GM18907 (cell line): ENCODE data around the gene NAALADL2.

Experiments used
- ATAC-seq: cut with Tn5 transposase; IDR thresholded peaks from one replicate; pipeline ENCODE4 v1.9.1; 2021; ENCODE audit warnings: mild to moderate bottlenecking, moderate library complexity; ENCODE audit not compliant: unreplicated experiment

NAALADL2 gene

GRCh38 chr3:175294793-175295192 lies 435.7 kb downstream of the NAALADL2 start:
- no peak for ATAC-seq

GRCh38 chr3:175295248-175296130 lies 436.4 kb downstream of the NAALADL2 start:
- ATAC-seq = no peak

- ATAC-seq = no peak
Observed at GRCh38 chr3:175297216-175297615, 438.1 kb downstream of the NAALADL2 start.

DNA sequence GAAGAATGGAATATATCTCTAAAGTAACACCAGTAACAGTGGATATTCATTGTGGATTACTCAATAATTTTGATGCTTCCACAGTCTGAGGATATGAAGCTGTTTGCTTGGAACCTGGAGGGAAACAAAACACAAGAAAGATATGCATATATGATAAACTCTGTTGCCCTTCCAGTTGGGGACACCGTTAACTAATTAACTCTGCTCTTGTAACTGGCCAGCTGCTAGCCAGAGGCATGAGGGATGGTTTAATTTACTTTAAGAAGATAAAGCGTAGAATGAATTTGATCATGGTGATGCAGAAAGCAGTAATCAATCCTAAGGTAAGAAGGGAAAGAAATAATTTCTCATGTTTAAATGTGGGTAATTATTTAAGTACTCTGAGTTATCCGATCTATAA lies 442.6 kb downstream of the NAALADL2 start:
- ATAC-seq = no peak

DNA sequence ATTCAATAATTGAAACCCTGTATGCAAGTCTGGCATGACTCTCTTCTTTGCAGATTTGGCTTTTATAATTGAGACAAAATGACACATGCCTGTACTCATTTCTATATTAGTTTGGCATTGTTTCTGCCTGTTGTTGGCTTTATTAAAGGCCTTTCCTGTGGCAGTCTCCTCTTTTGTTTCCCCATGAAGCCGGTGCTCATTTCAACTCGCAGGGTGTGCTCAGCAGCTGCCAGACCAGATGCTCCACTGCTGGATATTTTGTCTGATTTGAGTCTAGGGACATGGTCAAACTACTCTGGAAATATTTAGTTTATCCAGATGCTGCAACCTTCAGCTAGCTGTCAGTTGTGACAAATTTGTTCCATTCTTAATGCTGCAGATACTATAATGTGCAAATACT lies 445.3 kb downstream of the NAALADL2 start:
- no peak for ATAC-seq

GRCh38 chr3:175307642-175308041 lies 448.5 kb downstream of the NAALADL2 start:
- peak; percentile 83 for ATAC-seq

DNA sequence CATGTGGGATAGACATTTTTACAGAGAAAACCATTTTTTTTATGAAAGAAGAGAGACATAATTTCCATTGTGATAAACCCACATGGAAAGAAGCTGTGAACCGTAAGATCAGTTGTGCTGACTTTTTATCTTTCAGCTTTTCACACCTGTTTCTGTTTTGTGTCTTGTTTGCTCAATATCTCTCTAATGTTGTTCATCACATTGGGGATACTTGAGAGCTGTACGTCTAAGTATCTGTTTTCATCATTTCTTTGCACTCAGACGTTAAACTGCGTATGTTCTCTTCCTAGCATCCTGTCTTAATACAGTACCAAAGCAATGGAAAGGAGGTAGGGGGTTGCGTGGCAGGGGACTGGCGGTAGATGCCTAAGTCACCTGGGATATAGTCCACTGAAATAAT lies 449.0 kb downstream of the NAALADL2 start:
- peak; percentile 24 for ATAC-seq

DNA sequence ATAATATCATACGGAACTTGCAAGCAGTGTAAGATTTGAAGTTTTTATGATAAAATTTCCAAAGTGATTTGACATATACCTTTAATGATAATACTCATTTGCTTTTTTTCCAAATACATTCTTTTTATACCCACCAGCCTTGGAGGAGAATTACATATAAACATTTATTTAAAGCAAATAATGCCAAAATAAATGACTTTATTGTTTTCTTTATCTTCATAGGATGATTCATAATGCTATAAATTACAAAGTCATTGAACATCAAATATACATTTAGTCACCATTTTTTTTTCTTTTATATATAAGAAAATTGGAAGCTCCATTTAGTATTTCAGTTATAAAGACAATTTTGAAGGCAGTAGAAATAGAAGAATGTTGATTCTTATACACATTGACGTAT lies 450.9 kb downstream of the NAALADL2 start:
- no peak for ATAC-seq

- ATAC-seq = no peak
Observed at GRCh38 chr3:175311404-175311803, 452.3 kb downstream of the NAALADL2 start.

GRCh38 chr3:175311946-175312345 lies 452.8 kb downstream of the NAALADL2 start:
- no peak for ATAC-seq

DNA sequence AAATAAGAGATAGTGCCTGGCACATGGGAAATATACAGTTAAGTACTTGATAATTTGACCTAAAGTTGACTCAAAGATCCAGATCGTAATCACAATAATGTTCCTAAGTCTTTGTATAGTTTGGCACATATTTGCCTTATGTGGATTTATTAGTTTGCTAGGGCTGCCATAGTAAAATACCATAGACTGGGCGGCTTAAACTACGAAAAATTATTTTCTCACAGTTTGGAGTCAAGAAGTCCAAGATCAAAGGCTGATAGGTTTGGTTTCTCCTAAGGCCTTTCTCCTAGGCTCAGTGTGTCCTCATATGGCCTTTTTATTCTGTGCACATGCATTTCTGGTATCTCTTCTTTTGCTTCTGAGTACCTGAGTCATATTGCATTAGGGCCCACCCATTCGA lies 453.7 kb downstream of the NAALADL2 start:
- no peak for ATAC-seq

DNA sequence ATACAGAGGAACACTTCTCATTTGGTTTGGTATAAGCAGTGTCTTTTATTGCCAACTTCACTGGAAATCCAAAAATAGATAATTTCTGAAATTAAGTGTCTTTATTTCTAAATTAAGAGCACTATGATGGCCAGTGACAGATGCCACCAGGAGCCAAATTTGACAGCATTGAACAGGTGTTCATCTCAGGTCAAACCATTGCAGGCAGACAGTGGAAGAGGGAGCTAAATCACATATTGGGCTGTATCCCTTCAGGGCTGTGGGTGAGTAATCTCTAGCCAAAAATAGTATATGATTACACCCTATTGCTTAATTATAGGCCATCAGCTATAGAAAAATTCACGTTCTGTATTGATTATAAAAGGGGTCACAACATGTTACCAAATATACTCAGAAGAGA lies 457.7 kb downstream of the NAALADL2 start:
- no peak for ATAC-seq

DNA sequence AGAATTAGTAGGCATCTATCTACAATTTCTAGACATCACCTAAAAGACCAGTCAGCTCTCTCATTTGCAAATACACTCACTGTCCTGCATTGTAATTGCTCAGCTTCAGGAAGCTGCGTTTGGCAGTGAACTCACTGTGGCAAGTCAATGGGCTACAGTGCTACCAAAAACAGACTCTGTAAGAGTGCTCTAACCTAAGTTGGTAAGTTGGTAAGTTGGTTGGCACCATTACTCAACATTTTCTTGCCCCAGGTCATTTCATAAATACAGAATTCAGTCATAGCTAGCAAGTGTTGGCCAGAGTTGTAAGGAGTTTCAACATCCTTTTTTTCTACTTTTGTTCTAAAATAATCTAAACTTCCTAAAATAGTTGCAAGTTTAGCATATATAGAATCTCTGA lies 466.3 kb downstream of the NAALADL2 start:
- no peak for ATAC-seq

- no peak for ATAC-seq
Observed at GRCh38 chr3:175326041-175326440, 466.9 kb downstream of the NAALADL2 start.

DNA sequence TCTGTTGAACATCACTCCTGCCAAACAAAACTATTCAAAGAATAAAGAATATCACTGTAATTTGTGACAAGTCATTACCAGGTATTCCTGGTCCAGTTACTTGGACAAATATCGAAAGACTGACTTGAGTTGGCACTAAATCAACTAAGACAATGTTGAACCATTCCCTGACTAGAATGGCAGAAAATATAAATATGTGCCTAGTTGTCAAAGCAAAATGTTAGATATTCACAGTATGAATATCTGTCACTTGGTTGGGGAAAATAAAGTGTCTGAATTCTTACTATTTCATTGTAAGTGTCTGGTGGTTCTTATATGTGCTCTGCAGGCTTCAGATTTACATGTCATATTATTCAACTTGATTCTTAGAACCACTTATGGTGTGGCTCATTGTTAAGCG lies 470.2 kb downstream of the NAALADL2 start:
- ATAC-seq = no peak

DNA sequence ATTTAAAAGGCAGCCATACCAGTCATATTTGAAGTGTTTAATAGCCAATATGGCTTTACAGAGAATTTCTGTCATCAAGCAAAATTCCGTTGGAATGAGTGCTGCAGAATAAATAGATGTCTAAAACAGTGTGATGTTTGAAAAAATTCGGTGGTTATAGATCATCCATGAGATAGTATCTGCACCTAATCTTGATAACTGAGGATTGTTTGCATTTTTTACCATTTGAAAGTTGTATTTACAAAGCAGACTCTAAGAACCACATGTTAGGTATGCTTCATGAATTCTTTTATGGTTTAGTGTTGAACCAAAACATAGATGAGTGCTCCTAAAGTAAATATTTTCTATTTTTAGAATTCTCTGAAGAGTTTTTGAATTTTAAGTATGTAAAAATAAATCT lies 476.1 kb downstream of the NAALADL2 start:
- ATAC-seq = no peak

DNA sequence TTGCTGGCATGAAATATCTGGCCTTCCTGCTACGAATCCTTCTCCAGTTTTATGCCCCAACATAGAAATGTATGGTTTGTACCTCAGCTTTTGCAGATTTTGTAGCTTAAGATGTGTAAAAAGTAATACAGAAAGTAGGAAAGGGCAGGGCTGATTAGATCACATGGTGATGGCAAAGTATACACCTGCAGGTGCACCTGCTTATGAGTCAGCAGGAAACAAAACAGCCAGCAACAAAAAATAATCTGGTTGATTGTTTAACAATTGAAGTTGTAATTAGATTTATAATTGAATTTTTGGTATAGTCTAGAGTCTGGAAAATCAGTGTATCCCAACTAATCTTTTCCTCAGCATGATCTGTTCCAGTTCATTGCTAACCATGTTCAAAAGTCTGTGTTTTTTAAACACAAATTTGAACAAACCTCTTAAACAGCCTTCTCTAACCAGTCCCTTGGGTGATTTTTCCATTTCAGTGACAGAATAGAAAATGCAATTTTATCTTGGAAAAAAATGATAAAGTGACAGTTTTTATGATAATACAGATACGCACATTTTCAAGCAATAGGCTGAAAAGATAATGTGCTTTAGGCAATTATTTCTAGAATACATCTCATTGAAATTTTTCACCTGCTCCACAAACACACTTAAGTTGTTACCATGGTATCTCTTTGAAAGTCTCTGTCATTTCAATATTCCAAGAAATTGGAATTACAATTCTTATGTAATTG lies 477.4 kb downstream of the NAALADL2 start:
- no peak for ATAC-seq

DNA sequence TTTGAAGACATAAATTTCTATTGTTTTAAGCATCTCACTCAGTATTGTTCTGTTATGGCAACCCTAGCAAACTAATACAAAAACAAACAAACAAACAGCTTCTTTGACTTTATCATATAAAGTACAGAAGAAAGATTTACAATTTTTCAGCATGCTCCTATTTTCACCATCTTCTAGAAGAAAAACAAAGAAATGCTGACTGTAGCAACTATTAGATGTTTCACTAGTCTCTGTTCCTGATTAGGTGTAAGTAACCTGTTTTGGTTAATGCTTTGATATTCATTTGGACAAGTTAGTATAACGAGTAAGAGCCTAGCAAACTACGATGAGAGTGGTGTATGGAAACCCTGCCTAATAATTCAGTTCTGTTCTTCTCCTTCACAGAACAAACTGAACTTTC lies 478.5 kb downstream of the NAALADL2 start:
- ATAC-seq = no peak

DNA sequence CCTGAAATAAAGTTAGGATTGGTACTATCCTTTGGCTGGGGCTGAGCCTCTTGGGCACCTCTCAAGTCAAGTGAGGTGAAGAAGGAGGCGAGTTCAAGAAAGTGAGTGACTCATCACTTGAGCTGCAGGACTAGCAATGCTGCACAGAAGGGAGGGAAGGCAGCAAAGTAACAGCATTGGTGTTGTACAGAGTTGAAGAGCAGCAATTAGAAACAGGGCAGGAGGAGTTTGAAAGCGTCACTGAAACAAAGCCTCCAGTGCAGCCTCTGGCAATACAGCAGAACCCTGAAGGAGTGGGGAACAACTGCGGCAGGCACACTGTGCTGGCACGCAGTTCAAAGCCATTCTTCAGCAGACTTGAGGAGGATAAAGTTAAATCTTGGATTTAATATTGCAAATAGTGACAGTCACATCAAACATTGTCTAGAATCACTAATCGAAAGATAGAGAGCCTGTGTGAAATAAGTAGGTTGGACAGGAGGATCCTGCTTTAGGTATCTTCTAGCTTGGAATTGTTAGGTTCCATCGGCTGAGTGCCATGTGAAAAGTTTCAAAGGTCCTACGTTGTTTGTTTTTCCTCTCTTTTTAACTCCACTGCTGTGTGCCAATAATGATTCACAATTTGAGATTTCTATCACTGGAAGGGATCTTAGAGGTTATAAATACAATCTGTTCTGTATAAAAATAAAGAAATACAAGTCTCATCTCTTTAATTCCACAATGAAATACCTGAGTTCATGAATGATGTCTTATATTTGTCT lies 479.8 kb downstream of the NAALADL2 start:
- no peak for ATAC-seq

GRCh38 chr3:175340338-175341015 lies 481.3 kb downstream of the NAALADL2 start:
- no peak for ATAC-seq

GRCh38 chr3:175342196-175342595 lies 483.1 kb downstream of the NAALADL2 start:
- no peak for ATAC-seq
